GM21619 (cell line): Measurements from ENCODE around the gene SRGAP3.

Experiments used
- ATAC-seq: cut with Tn5 transposase; IDR thresholded peaks from one replicate; pipeline ENCODE4 v1.9.1; 2021; ENCODE audit not compliant: unreplicated experiment

Gene SRGAP3

DNA sequence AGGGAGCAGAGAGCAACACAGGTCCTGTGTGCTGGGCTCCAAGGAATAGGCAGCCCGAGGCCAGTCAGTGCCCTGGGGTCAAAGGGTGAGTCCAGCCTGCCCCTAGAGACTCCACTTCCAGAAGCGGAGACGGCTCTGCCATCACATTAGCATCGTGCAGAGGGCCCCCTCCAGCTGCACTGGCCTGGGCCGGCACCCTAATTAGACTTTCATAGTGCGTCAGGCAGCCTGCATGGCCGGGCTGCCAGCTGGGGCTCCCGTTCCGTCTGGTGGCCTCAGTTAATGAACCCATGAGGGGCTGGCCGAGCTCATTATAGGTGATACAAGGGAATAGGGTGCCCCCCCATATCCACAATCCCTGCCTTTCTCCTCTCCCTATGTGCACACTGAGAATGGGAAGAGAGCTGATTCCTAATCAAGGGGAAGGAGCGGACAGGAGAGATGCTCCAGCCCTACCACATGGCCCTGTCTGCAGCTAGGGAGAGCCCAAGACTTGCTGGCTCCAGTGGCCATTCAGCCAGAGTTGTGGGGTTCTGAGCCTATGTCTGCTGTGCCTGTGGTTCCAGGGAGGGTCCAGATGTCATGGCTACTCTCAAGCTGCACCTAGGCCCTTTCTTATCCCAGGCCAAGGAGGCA lies 128.0 kb downstream of the SRGAP3 start:
- ATAC-seq = no peak

DNA sequence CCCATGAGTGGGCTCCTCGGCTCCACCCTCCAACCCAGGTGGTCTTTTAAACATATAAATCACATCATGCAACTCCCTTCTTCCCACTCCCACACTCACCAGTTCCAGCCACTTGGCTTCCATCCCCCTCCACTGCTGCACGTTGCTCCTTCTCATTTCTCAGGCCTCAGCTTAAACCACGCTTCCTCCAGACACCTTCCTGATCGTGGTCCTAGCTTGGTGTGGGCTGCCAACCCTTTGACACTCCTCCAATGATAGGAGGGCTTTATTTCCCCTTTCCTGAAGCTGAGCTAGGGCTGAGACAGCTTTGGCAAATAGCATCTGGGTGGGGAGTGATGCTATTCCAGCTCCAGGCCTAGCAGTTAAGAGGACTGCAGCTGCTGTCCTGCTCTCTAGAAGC lies 130.1 kb downstream of the SRGAP3 start:
- no peak for ATAC-seq

- no peak for ATAC-seq
Measured at GRCh38 chr3:9118222-9118621, 131.2 kb downstream of the SRGAP3 start.

GRCh38 chr3:9117220-9117619 lies 132.2 kb downstream of the SRGAP3 start:
- no peak for ATAC-seq

- no peak for ATAC-seq
Measured at GRCh38 chr3:9116336-9116735, 133.1 kb downstream of the SRGAP3 start.

DNA sequence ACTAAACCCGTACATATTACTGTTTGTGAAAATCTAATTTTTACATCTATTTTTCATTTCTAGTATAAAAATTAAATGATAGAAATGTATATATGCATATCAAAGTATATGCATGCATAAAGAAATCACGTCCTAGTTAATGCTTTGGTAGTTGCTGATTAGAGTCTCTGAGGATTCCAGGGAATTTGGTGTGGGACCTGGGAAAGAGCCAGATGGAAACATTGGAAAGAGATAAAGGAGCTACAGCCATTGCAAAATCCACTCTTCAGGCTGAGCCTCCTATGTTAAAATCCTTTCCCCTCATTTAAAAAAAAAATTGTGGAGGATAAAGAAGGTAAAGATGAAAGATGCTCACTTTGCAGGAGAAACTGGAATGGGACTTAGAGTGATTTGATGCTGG lies 134.1 kb downstream of the SRGAP3 start:
- ATAC-seq = no peak

GRCh38 chr3:9113040-9113439 lies 136.4 kb downstream of the SRGAP3 start:
- ATAC-seq = no peak

GRCh38 chr3:9111866-9112265 lies 137.6 kb downstream of the SRGAP3 start:
- ATAC-seq = no peak

DNA sequence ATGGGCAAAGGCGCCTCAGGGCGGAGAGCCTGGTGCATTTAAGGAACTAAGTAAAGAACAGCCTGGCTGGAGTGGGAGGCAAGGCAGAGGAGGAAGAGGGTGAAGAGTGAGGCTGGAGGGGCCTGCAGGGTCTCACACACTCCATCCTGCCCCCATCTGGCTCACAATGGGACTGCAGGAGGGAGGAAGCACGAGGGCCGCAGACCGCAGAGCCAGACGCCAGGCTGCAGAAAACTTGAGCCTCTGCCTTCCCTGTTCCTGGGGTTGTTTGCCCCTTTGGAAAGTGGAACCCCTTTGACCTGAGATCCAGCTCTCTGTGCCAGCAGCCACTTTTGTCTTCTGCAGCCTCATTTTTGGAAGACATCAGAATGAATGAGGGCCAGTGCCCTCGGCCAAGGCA lies 138.0 kb downstream of the SRGAP3 start:
- no peak for ATAC-seq

DNA sequence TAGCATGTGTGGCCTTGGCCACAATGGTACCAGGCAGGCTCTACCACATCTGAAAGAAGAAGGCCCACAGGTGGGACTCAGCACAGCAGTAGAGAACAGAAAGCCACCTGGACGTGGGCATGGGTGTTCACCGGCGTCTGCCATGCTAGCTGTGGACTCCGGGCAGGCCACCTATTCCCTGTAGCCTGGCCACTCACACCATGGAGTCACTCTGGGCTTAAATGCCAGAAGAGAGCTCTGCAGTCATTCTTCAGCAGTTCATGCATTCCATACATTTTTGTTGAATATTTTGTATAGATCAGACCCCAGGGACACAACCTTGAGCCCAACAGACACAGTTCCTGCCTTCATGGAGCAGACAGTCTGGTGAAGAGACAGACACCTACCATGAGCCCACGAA lies 138.6 kb downstream of the SRGAP3 start:
- ATAC-seq = no peak

DNA sequence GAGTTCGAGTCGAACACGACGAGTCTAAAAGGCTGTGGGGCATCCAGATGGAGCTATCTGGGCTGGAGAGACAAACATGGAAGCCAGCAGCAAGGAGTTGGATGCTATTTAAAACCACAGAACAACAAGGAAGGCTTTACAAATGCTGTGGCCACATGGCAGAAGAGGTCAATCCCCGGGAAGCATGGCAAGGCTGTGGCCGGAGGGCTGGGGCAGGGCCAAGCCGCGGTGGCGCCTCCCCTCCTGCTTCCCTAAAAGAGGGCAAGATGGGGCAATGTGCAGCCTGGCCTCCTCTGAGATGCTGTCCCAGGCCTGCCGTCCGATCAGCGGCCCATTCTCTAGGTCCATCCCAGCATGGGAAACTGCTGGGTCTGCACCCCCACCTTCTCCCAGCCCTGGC lies 139.1 kb downstream of the SRGAP3 start:
- ATAC-seq = no peak

DNA sequence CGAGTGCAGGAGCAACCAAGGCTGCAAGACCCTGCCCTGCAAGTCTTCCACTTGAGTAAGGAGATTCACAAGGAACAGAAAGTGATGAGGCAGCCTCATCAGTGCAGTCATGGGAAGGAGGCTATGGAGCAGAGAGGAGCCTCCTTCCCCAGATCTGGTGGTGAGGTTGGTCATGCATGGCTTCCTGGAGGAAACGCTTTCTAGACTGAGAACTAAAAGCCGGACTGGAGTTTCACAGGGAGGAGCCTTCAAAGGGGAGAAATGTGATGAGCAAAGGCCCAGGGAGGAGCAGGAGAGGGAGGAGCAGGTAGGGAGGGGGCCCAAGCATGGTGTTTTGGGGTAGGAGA lies 139.9 kb downstream of the SRGAP3 start:
- ATAC-seq = no peak

GRCh38 chr3:9108876-9109567 lies 140.4 kb downstream of the SRGAP3 start:
- no peak for ATAC-seq

DNA sequence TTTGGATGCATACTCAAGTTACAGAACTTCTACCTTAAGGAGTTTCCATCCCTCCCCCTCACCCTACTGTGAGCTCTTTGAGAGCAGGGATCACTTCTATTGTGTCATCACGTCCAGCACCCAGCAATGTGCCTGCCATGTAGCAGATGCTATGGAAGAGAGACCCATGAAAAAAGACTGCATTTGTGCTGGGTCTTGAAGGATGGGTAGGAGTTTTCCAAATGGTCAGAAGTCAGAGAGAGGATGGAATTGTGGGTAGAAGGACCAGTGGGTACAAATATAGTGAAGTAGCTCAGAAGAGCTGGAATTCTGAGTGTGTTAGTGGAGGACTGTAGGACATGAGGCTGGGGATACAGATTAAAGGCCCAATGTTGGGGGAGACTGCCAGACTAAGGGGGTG lies 141.7 kb downstream of the SRGAP3 start:
- ATAC-seq = no peak

- ATAC-seq = no peak
Measured at GRCh38 chr3:9105421-9105820, 144.0 kb downstream of the SRGAP3 start.

- ATAC-seq = no peak
Measured at GRCh38 chr3:9104121-9104520, 145.3 kb downstream of the SRGAP3 start.

DNA sequence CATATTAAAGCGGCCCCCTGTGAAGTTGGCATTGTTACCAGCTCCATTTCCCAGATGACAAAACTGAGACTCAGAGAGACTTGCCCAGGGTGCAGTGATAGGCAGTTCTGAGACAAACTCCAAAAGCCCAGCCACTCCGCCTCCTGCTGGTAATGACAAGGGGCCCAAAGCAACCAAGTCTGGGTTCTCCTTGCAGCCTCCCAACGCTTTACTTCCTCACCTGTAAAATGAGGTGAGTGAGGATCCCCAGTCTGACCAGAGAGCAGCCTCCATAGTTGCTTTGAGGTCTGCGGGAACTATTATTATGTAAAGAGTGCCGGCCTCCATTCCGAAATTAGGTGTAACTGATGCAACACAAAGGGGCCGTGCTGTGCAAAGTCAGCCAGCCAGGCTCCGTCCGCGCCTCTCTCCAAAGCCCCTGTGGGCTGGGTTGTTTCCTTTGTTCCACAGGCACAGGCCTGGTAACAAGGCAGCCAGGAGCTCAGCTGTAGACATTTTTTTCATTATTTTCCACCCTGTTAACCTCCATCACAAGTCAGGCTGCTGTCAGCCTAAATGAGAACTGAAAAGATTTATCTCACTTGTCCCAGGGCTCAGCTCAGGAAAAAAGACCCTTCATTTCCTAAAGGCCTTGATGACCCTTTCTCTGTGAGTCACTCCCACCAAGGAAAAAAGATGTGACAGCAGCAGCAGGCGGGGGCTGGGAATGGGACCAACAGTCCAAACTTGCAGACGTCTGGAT lies 147.0 kb downstream of the SRGAP3 start:
- ATAC-seq = no peak

- no peak for ATAC-seq
Measured at GRCh38 chr3:9101286-9101685, 148.2 kb downstream of the SRGAP3 start.

DNA sequence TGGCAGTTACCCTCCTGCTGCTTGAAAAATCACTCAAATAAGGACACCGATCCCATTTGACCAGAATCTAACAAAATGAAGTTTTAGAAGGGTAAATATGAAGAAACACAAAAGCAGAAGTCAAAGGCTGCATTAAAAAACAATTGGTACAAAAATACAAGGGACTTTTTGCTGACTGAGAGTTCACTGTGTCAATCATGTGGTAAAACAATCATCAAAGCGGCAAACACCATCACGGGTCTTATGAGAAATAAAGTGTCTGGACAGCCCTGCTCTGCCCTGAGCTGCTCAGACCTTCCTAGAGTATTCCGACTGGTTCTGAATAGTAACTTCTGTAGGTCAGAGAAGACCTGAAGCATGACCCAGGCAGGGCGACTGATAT lies 148.9 kb downstream of the SRGAP3 start:
- ATAC-seq = no peak

GRCh38 chr3:9099702-9100512 lies 149.5 kb downstream of the SRGAP3 start:
- no peak for ATAC-seq
